Keratinocyte (primary cell): ENCODE results near the gene SORBS2. TPM values are rescaled to one million over a fixed set of nuclear protein-coding genes. Genes with fewer than 3 reads are reported as not detected.

Source experiments
- DNase-seq: peaks from one replicate; pipeline ENCODE4 v3.0.0-alpha.2; 2011; ENCODE audit warnings: low read depth, missing footprints, low spot score
- FAIRE-seq: peaks from 2 replicates; lab custom pipeline; 2011; peaks lifted over from hg19 to GRCh38; lab: Jason Lieb, UNC
- H2AFZ ChIP-seq: 2 replicates; pipeline ENCODE4 v1.6.0; 2012; ENCODE audit warnings: low read length, control low read depth, inconsistent platforms; ENCODE audit not compliant: control insufficient read depth
- H3K27ac ChIP-seq: 2 replicates; pipeline ENCODE4 v1.5.1; 2011; ENCODE audit warnings: low read length; ENCODE audit not compliant: control insufficient read depth, insufficient read depth
- H3K27me3 ChIP-seq: 3 replicates; pipeline ENCODE4 v1.6.0; 2011; ENCODE audit warnings: low read length; ENCODE audit not compliant: control insufficient read depth, insufficient read depth; ENCODE audit errors: extremely low read depth
- H3K36me3 ChIP-seq, 2 experiments: 2 replicates in 1 of 2; 3 replicates in 1 of 2; pipeline ENCODE4 v1.5.1; 2011; ENCODE audit warnings: low read length in 2 of 2, mild to moderate bottlenecking in 1 of 2; ENCODE audit not compliant: control insufficient read depth in 2 of 2, insufficient read depth in 2 of 2; ENCODE audit errors: extremely low read depth in 1 of 2
- H3K4me1 ChIP-seq: 3 replicates; pipeline ENCODE4 v1.5.1; 2011; ENCODE audit warnings: low read length; ENCODE audit not compliant: control insufficient read depth, insufficient read depth; ENCODE audit errors: extremely low read depth
- H3K4me2 ChIP-seq: 3 replicates; pipeline ENCODE4 v1.6.0; 2011; ENCODE audit warnings: low read depth, low read length; ENCODE audit not compliant: control insufficient read depth, insufficient read depth; ENCODE audit errors: extremely low read depth
- H3K4me3 ChIP-seq, 3 experiments: fragments of 200-600 bp in 1 of 3; sonication (generic) in 1 of 3; 2 replicates in 2 of 3; 3 replicates in 1 of 3; pipeline ENCODE4 v1.5.1; 2011 to 2016; ENCODE audit warnings: low read length in 3 of 3, mild to moderate bottlenecking in 3 of 3, control low read depth in 2 of 3, inconsistent platforms in 1 of 3, low read depth in 1 of 3, mixed read lengths in 1 of 3, mixed run types in 1 of 3, moderate library complexity in 1 of 3; ENCODE audit not compliant: control insufficient read depth in 2 of 3, insufficient read depth in 2 of 3; ENCODE audit errors: extremely low read depth in 1 of 3
- H3K79me2 ChIP-seq: 2 replicates; pipeline ENCODE4 v1.6.0; 2012; ENCODE audit warnings: low read length; ENCODE audit not compliant: control insufficient read depth, insufficient read depth
- H3K9ac ChIP-seq: 3 replicates; pipeline ENCODE4 v1.6.0; 2011; ENCODE audit warnings: low read length; ENCODE audit not compliant: control insufficient read depth, insufficient read depth; ENCODE audit errors: extremely low read depth
- H3K9me1 ChIP-seq: 3 replicates; pipeline ENCODE4 v1.6.0; 2011; ENCODE audit warnings: low read length; ENCODE audit not compliant: control insufficient read depth, insufficient read depth; ENCODE audit errors: extremely low read depth
- H3K9me3 ChIP-seq: 2 replicates; pipeline ENCODE4 v1.5.1; 2012; ENCODE audit warnings: low read depth, low read length; ENCODE audit not compliant: control insufficient read depth
- H4K20me1 ChIP-seq: 3 replicates; pipeline ENCODE4 v1.6.0; 2011; ENCODE audit warnings: low read length; ENCODE audit not compliant: control insufficient read depth, insufficient read depth; ENCODE audit errors: extremely low read depth
- EZH2 ChIP-seq: IDR thresholded peaks from one replicate; pipeline ENCODE4 v1.6.1; 2012; ENCODE audit warnings: inconsistent platforms, mild to moderate bottlenecking, low read length, moderate library complexity
- dilution Hi-C: fragments of 300-500 bp; cut with MboI; formaldehyde crosslinking; loops from one replicate; pipeline ENCODE4 v1.7.0; 2020; ENCODE audit warnings: low sequenced_read_pairs; ENCODE audit not compliant: extremely low pct_ligation_motif_present
- polyA plus RNA-seq, 5 experiments: library from polyadenylated mRNA; depleted of rRNA in 3 of 5; stranded (reverse) in 3 of 5; stranded (forward) in 1 of 5; unstranded in 1 of 5; fragments of >200 nt; gene quantifications; 1 replicate in 1 of 5; 2 replicates in 3 of 5; 3 replicates in 1 of 5; pipeline versions ENCODE4 v1.2.1 to v1.2.3, GENCODE V29; 2011 to 2012; ENCODE audit warnings: missing spikeins in 2 of 5, low read depth in 1 of 5, low replicate concordance in 1 of 5
- TF ChIP-seq, protein P1 (sequence below), 3 experiments: IDR thresholded peaks in 1 of 3; conservative IDR thresholded peaks in 1 of 3; optimal IDR thresholded peaks in 1 of 3; 2 replicates in 2 of 3; 3 replicates in 1 of 3; pipeline versions ENCODE3 to v1.5.1; 2011; ENCODE audit warnings: low read length in 3 of 3, mild to moderate bottlenecking in 3 of 3, moderate library complexity in 2 of 3, control low read depth in 1 of 3, inconsistent platforms in 1 of 3; ENCODE audit not compliant: insufficient read depth in 2 of 3; ENCODE audit errors: extremely low read depth in 1 of 3

Gene SORBS2
- polyA plus RNA-seq, 1 donor (not counting 4 experiments of a cell fraction or from before 2014, with no cell fraction given), result 0.14 TPM

- H3K4me3 ChIP-seq, result no peak overlapping the region
- DNase-seq (no peak), FAIRE-seq (no peak)
- H3K27me3 ChIP-seq, result no peaks in the 10 kb centered on the region
- no peaks in the 10 kb centered on the region for H4K20me1 ChIP-seq
- no peak overlapping the region for H3K27ac ChIP-seq
- no peak overlapping the region for H2AFZ ChIP-seq
- no peaks in the 10 kb centered on the region for H3K4me1 ChIP-seq
- no peaks in the 10 kb centered on the region for H3K36me3 ChIP-seq
- H3K4me2 ChIP-seq, result no peak overlapping the region
- no peaks in the 10 kb centered on the region for H3K79me2 ChIP-seq
- no peaks in the 10 kb centered on the region for H3K9me1 ChIP-seq
- dilution Hi-C loops, result loop anchor here (25.0 kb wide), 1 partner anchor 368 kb away; no protein-coding TSS in a partner anchor
- H3K9ac ChIP-seq, result no peak overlapping the region
- no peaks in the 10 kb centered on the region for H3K9me3 ChIP-seq
- no peak for TF ChIP-seq EZH2
- TF ChIP-seq, protein P1, sequence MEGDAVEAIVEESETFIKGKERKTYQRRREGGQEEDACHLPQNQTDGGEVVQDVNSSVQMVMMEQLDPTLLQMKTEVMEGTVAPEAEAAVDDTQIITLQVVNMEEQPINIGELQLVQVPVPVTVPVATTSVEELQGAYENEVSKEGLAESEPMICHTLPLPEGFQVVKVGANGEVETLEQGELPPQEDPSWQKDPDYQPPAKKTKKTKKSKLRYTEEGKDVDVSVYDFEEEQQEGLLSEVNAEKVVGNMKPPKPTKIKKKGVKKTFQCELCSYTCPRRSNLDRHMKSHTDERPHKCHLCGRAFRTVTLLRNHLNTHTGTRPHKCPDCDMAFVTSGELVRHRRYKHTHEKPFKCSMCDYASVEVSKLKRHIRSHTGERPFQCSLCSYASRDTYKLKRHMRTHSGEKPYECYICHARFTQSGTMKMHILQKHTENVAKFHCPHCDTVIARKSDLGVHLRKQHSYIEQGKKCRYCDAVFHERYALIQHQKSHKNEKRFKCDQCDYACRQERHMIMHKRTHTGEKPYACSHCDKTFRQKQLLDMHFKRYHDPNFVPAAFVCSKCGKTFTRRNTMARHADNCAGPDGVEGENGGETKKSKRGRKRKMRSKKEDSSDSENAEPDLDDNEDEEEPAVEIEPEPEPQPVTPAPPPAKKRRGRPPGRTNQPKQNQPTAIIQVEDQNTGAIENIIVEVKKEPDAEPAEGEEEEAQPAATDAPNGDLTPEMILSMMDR (optimal IDR thresholded peaks at IDR 0.05 in 1 of 3, IDR thresholded peaks at IDR 0.05 in 1 of 3, conservative IDR thresholded peaks at IDR 0.05 in 1 of 3; ENCODE audit: extremely low read depth in 1 of 3, insufficient read depth in 2 of 3, low read length in 3 of 3), result no peak
Measured at GRCh38 chr4:185644408-185644807, 167.6 kb downstream of the SORBS2 start.

GRCh38 chr4:185642907-185643306 is 169.1 kb downstream of the SORBS2 start:
- H3K27ac ChIP-seq, result no peak overlapping the region

More at GRCh38 chr4:185642907-185643306, 169.1 kb downstream of the SORBS2 start:
- dilution Hi-C loops, result loop anchor here (25.0 kb wide), 1 partner anchor 369 kb away; no protein-coding TSS in a partner anchor
- Histone ChIP-seq H3K9me1 (no peaks in the 10 kb centered on the region), H3K4me3 (no peak overlapping the region), H2AFZ (no peak overlapping the region), H3K4me2 (no peak overlapping the region), H3K79me2 (no peaks in the 10 kb centered on the region), H3K36me3 (no peaks in the 10 kb centered on the region), H4K20me1 (no peaks in the 10 kb centered on the region), H3K9ac (no peak overlapping the region), H3K27me3 (peaks cover 11% of the 10 kb centered on the region), H3K9me3 (no peaks in the 10 kb centered on the region), H3K4me1 (no peaks in the 10 kb centered on the region)
- TF ChIP-seq EZH2, result no peak
- TF ChIP-seq, protein P1 (optimal IDR thresholded peaks at IDR 0.05 in 1 of 3, IDR thresholded peaks at IDR 0.05 in 1 of 3, conservative IDR thresholded peaks at IDR 0.05 in 1 of 3; ENCODE audit: extremely low read depth in 1 of 3, insufficient read depth in 2 of 3, low read length in 3 of 3), result no peak
- DNase-seq, result no peak
- FAIRE-seq, result no peak
